ENCODE measurements around the gene RRP8. TPM values are rescaled to one million over a fixed set of nuclear protein-coding genes. Genes with fewer than 3 reads are reported as not detected.
A peak's percentile ranks its signal among the peaks of the same experiment; 100 is the strongest.

The RRP8 gene
- total RNA-seq, 1 donor from 2014 or later = 25.8 TPM

GRCh38 chr11:6617315-6617781 lies 13.9 kb upstream of the RRP8 start:
- no peak for DNase-seq (ENCODE audit: low spot score)

GRCh38 chr11:6616596-6617250 lies 13.3 kb upstream of the RRP8 start:
- no peak for DNase-seq (ENCODE audit: low spot score)

GRCh38 chr11:6615882-6616585 lies 12.6 kb upstream of the RRP8 start:
- DNase-seq (ENCODE audit: low spot score) = no peak

- DNase-seq (ENCODE audit: low spot score) = no peak
Observed at GRCh38 chr11:6615046-6615445, 11.6 kb upstream of the RRP8 start.

- no peak for DNase-seq (ENCODE audit: low spot score)
Observed at GRCh38 chr11:6614446-6614845, 11.0 kb upstream of the RRP8 start.

GRCh38 chr11:6613496-6613895 lies 10.1 kb upstream of the RRP8 start:
- DNase-seq (ENCODE audit: low spot score) = no peak

GRCh38 chr11:6612213-6613041 lies 9.0 kb upstream of the RRP8 start, which contains the start of gene TAF10:
Gene TAF10 (minus strand): TSS chr11:6612216. CDS start chr11:6612189, 27 bp downstream.
- peak; percentile 98 for DNase-seq (ENCODE audit: low spot score)

GRCh38 chr11:6611963-6612212 lies 8.5 kb upstream of the RRP8 start:
- DNase-seq (ENCODE audit: low spot score) = no peak

- DNase-seq (ENCODE audit: low spot score) = no peak
Observed at GRCh38 chr11:6611092-6611962, 7.9 kb upstream of the RRP8 start.

- DNase-seq (ENCODE audit: low spot score) = no peak
Observed at GRCh38 chr11:6610591-6610990, 7.2 kb upstream of the RRP8 start.

GRCh38 chr11:6609502-6610015 lies 6.1 kb upstream of the RRP8 start:
- no peak for DNase-seq (ENCODE audit: low spot score)

GRCh38 chr11:6608726-6609501 lies 5.5 kb upstream of the RRP8 start:
- peak; percentile 9 for DNase-seq (ENCODE audit: low spot score)

GRCh38 chr11:6608011-6608410 lies 4.6 kb upstream of the RRP8 start:
- DNase-seq (ENCODE audit: low spot score) = peak; percentile 9

GRCh38 chr11:6607190-6607795 lies 3.9 kb upstream of the RRP8 start:
- DNase-seq (ENCODE audit: low spot score) = no peak

- DNase-seq (ENCODE audit: low spot score) = peak; percentile 92
Observed at GRCh38 chr11:6606471-6607189, 3.2 kb upstream of the RRP8 start.

GRCh38 chr11:6604790-6605189 lies 1.4 kb upstream of the RRP8 start:
- no peak for DNase-seq (ENCODE audit: low spot score)

GRCh38 chr11:6604081-6604626 lies 738 bp upstream of the RRP8 start:
- DNase-seq (ENCODE audit: low spot score) = peak; percentile 56

- peak; percentile 9 for DNase-seq (ENCODE audit: low spot score)
Observed at GRCh38 chr11:6602096-6602940, 1.1 kb downstream of the RRP8 start.

Data from mucosa of gallbladder (tissue), 1 donor.